GM12892 (cell line): ENCODE measurements around the gene NRL.

ENCODE experiments used
- POLR2A ChIP-seq: IDR thresholded peaks from 2 replicates; pipeline ENCODE4 v1.6.1; 2011; ENCODE audit warnings: low read depth, low read length, control low read depth
- POLR2AphosphoS5 ChIP-seq: IDR thresholded peaks from 2 replicates; pipeline ENCODE4 v1.6.1; 2011; ENCODE audit warnings: low read depth, low read length, control low read depth
- TAF1 ChIP-seq: IDR thresholded peaks from 2 replicates; pipeline ENCODE4 v1.6.1; 2011; ENCODE audit warnings: low read depth, mild to moderate bottlenecking, control low read depth, low read length, borderline replicate concordance

DNA sequence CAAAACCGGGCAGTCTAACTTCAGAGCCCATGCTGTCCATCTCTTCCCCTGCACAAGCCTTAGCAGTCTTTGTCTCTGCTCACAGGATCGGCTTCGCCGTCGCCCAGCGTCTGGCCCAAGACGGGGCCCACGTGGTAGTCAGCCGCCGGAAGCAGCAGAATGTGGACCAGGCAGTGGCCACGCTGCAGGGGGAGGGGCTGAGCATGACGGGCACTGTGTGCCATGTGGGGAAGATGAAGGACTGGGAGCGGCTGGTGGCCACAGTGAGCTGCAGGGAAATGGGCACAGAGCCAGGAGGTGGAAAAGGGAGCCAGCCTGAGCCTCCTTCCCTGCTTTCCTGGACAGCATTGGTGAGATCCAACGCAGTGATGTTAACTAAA is 77.1 kb downstream of the NRL start:
- TF ChIP-seq TAF1 (no peak), POLR2AphosphoS5 (no peak), POLR2A (no peak)
